Measurements from ENCODE around the gene TBR1. TPM values are rescaled to one million over a fixed set of nuclear protein-coding genes. Genes with fewer than 3 reads are reported as not detected.

Gene TBR1
- total and polyA plus RNA-seq, 5 donors, result 0.02 TPM; not detected in 4

DNA sequence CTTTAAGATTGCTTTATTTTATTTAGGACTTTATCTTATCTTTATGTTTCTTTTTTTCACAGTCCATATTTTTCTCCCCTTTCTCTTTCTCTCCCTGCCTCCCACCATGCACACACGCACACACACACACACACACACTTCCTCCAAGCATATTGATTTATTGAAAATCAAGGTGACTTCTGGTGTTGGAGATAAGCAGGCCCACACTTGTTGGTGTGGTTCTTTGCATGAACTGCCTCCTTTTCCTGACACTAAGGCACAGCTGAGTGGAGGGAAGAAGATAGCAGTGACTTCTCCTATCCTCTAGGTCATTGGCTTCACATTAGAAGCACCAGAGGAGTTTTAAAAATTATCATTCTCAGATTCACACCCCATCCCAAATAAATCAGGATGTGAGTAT, 18.0 kb downstream of the TBR1 start:
- WGBS, result 34% methylated on average over 1 of the region's 1 CpG
- Histone ChIP-seq H3K27me3 (ENCODE audit: control insufficient read depth, insufficient read depth) (peaks cover 3% of the 10 kb centered on the region), H3K4me1 (ENCODE audit: control insufficient read depth, insufficient read depth, low read length) (no peaks in the 10 kb centered on the region), H3K4me3 (ENCODE audit: low read length) (no peak overlapping the region), H3K9me3 (ENCODE audit: control insufficient read depth, low read length) (peaks cover 2% of the 10 kb centered on the region), H3K27ac (ENCODE audit: low read length) (no peak overlapping the region)
- ATAC-seq, result no peak
- no peak for DNase-seq
- intact Hi-C loops (cut with DNase I), result no loop called here

- DNase-seq (no peak), ATAC-seq (no peak)
- Histone ChIP-seq H3K4me3 (ENCODE audit: low read length) (no peak overlapping the region), H3K9me3 (ENCODE audit: control insufficient read depth, low read length) (peaks cover 2% of the 10 kb centered on the region), H3K27ac (ENCODE audit: low read length) (no peak overlapping the region), H3K4me1 (ENCODE audit: control insufficient read depth, insufficient read depth, low read length) (no peaks in the 10 kb centered on the region), H3K27me3 (ENCODE audit: control insufficient read depth, insufficient read depth) (no peaks in the 10 kb centered on the region)
- WGBS, result 81% methylated on average over 3 of the region's 3 CpGs
- intact Hi-C loops (cut with DNase I), result no loop called here
Measured at GRCh38 chr2:161436411-161436810, 20.3 kb downstream of the TBR1 start.

- no peak for DNase-seq
- H3K4me3 ChIP-seq (ENCODE audit: low read length), result no peak overlapping the region
- H3K9me3 ChIP-seq (ENCODE audit: control insufficient read depth, low read length), result peaks cover 2% of the 10 kb centered on the region
- no peaks in the 10 kb centered on the region for H3K4me1 ChIP-seq (ENCODE audit: control insufficient read depth, insufficient read depth, low read length)
- WGBS, result 45% methylated on average over 2 of the region's 2 CpGs
- no peak overlapping the region for H3K27ac ChIP-seq (ENCODE audit: low read length)
- no peak for ATAC-seq
- intact Hi-C loops (cut with DNase I), result no loop called here
- H3K27me3 ChIP-seq (ENCODE audit: control insufficient read depth, insufficient read depth), result no peaks in the 10 kb centered on the region
Measured at GRCh38 chr2:161438598-161438997, 22.5 kb downstream of the TBR1 start.

DNA sequence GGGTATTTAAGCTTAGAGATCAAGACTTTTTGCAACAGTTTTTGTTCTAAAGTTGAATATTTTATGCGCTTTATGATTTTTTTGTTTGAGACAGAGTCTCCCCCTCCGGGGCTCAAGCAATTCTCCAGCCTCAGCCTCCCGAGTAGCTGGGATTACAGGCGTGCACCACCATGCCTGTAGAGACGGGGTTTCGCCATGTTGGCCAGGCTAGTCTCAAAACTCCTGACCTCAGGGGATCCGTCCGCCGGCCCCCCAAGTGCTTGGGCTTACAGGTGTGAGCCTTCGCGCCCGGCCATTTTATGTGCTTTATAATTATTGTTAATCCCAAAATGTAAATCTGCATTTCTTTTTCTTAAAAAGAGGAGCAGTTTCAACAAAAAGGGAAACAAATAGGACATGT, 29.0 kb downstream of the TBR1 start:
- ATAC-seq, result no peak
- no peaks in the 10 kb centered on the region for H3K4me1 ChIP-seq (ENCODE audit: control insufficient read depth, insufficient read depth, low read length)
- WGBS, result 94% methylated on average over 12 of the region's 12 CpGs
- peak in 1 of 3 donors; percentile 9 for DNase-seq
- H3K27me3 ChIP-seq (ENCODE audit: control insufficient read depth, insufficient read depth), result no peaks in the 10 kb centered on the region
- no peak overlapping the region for H3K27ac ChIP-seq (ENCODE audit: low read length)
- no peak overlapping the region for H3K4me3 ChIP-seq (ENCODE audit: low read length)
- no peaks in the 10 kb centered on the region for H3K9me3 ChIP-seq (ENCODE audit: control insufficient read depth, low read length)
- intact Hi-C loops (cut with DNase I), result no loop called here

- Histone ChIP-seq H3K27ac (ENCODE audit: low read length) (no peak overlapping the region), H3K27me3 (ENCODE audit: control insufficient read depth, insufficient read depth) (no peaks in the 10 kb centered on the region), H3K4me1 (ENCODE audit: control insufficient read depth, insufficient read depth, low read length) (no peaks in the 10 kb centered on the region), H3K9me3 (ENCODE audit: control insufficient read depth, low read length) (no peaks in the 10 kb centered on the region), H3K4me3 (ENCODE audit: low read length) (no peak overlapping the region)
- no peak for ATAC-seq
- no peak for DNase-seq
- intact Hi-C loops (cut with DNase I), result no loop called here
Measured at GRCh38 chr2:161448431-161448830, 32.3 kb downstream of the TBR1 start.

- Histone ChIP-seq H3K4me3 (ENCODE audit: low read length) (no peak overlapping the region), H3K27me3 (ENCODE audit: control insufficient read depth, insufficient read depth) (no peaks in the 10 kb centered on the region), H3K4me1 (ENCODE audit: control insufficient read depth, insufficient read depth, low read length) (no peaks in the 10 kb centered on the region), H3K27ac (ENCODE audit: low read length) (no peak overlapping the region), H3K9me3 (ENCODE audit: control insufficient read depth, low read length) (no peaks in the 10 kb centered on the region)
- intact Hi-C loops (cut with DNase I), result no loop called here
- no peak for DNase-seq
- no peak for ATAC-seq
- 74% methylated on average over 2 of the region's 2 CpGs for WGBS
Measured at GRCh38 chr2:161471631-161472030, 55.5 kb downstream of the TBR1 start.

DNA sequence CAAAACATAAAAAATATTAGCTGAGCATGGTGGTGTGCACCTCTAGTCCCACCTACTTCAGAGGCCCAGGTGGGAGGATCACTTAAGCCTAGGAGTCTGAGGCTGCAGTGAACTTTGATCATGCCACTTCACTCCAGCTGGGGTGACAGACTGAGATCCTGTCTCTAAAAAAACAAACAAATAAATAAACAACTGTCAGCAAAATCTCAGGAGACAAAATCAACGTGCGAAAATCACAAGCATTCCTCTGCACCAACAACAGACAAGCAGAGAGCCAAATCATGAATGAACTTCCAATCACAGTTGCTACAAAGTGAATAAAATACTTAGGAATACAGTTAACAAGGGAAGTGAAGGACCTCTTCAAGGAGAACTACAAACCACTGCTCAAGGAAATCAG, 58.8 kb downstream of the TBR1 start:
- DNase-seq (no peak), ATAC-seq (no peak)
- Histone ChIP-seq H3K27me3 (ENCODE audit: control insufficient read depth, insufficient read depth) (no peaks in the 10 kb centered on the region), H3K27ac (ENCODE audit: low read length) (no peak overlapping the region), H3K4me3 (ENCODE audit: low read length) (no peak overlapping the region), H3K4me1 (ENCODE audit: control insufficient read depth, insufficient read depth, low read length) (no peaks in the 10 kb centered on the region), H3K9me3 (ENCODE audit: control insufficient read depth, low read length) (no peaks in the 10 kb centered on the region)
- 83% methylated on average over 2 of the region's 2 CpGs for WGBS
- intact Hi-C loops (cut with DNase I), result no loop called here

Other genes starting within 250 kb of the TBR1 start
- 10 to 100 TPM; 32.7 to 47.2 (median 40.2) TPM for gene PSMD14, start 107.9 kb upstream of the TBR1 start, total RNA-seq
- gene PSMD14, start 107.9 kb upstream of the TBR1 start, polyA plus RNA-seq, result 45.7 TPM
- not detected for gene SLC4A10, start 208.1 kb downstream of the TBR1 start, total RNA-seq
- not detected for gene SLC4A10, start 208.1 kb downstream of the TBR1 start, polyA plus RNA-seq